Coronary artery (tissue), 2 donors: ENCODE results near the gene CSNK1A1.

Experiments
- DNase-seq: peaks from one replicate; pipeline ENCODE4 v3.0.0-alpha.2; 2017; ENCODE audit warnings: low spot score
- H3K27ac ChIP-seq, 2 donors: fragments of 200-600 bp; sonication (generic); one replicate each; pipeline ENCODE4 v1.5.1; 2016 to 2019
- H3K4me3 ChIP-seq: fragments of 200-600 bp; sonication (generic); 2 replicates; pipeline ENCODE4 v1.5.1; 2016; ENCODE audit warnings: mild to moderate bottlenecking, moderate library complexity
- CTCF ChIP-seq: fragments of 200-600 bp; sonication (generic); IDR thresholded peaks from one replicate; pipeline ENCODE4 v1.5.1; 2019; ENCODE audit warnings: antibody characterized with exemption

The CSNK1A1 gene

GRCh38 chr5:149552553-149553160 is 1.4 kb upstream of the CSNK1A1 start:
- TF ChIP-seq CTCF, result no peak
- Histone ChIP-seq H3K4me3 (no peak overlapping the region), H3K27ac (no peak overlapping the region)
- DNase-seq, result no peak

- Histone ChIP-seq H3K4me3 (peak overlapping the region; percentile 87), H3K27ac (peak overlapping the region; percentile 97 to 100)
- TF ChIP-seq CTCF, result no peak
- no peak for DNase-seq
Observed at GRCh38 chr5:149552038-149552494, 827 bp upstream of the CSNK1A1 start.

- peak overlapping the region; percentile 97 to 100 for H3K27ac ChIP-seq
- TF ChIP-seq CTCF, result no peak
- no peak for DNase-seq
- H3K4me3 ChIP-seq, result peak overlapping the region; percentile 87
Observed at GRCh38 chr5:149550594-149551226, 529 bp downstream of the CSNK1A1 start.

GRCh38 chr5:149550268-149550583 is 1.0 kb downstream of the CSNK1A1 start:
- no peak for TF ChIP-seq CTCF

DNA sequence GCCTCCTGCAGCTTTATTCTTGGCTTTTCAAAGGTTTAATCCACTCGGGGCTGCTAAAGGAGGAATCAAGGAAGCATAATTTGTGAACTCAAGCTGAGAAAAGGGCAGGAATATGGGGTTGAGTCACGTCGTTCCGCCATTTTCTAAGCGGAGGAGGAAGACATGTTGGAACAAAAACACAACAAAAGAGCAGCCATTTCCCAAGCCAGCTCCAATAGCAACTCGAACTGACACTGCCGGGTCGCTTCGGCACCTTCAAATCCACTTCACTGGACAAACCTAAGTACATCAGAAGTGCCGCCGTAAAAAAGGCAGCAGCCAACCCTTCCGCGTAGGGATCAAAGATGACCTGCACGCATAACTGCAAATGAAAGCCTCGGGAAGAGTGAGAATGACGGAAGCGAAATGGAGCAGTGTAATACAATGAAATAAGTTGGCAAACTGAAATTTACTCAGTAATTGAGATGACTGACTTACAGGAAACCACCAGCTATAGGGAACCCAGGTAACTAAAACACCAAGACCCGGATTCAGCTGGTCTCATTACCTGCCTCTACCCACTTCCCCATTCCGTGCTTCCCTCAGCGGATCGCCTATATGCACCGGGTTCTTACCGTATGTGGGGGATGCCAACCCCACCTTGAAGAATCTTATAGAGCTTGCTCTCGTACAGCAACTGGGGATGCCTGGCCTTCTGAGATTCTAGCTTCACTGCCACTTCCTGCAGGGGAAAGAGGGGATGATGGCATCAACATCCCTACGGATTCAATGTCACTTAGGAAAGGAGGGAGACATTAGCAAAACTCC is 1.6 kb downstream of the CSNK1A1 start:
- DNase-seq, result peak; percentile 77
- no peak for TF ChIP-seq CTCF
- peak overlapping the region; percentile 93 to 100 for H3K27ac ChIP-seq
- peak overlapping the region; percentile 87 for H3K4me3 ChIP-seq

More at GRCh38 chr5:149550268-149550583, 1.0 kb downstream of the CSNK1A1 start:
- DNase-seq, result no peak
- peak overlapping the region; percentile 97 to 100 for H3K27ac ChIP-seq
- H3K4me3 ChIP-seq, result peak overlapping the region; percentile 87

DNA sequence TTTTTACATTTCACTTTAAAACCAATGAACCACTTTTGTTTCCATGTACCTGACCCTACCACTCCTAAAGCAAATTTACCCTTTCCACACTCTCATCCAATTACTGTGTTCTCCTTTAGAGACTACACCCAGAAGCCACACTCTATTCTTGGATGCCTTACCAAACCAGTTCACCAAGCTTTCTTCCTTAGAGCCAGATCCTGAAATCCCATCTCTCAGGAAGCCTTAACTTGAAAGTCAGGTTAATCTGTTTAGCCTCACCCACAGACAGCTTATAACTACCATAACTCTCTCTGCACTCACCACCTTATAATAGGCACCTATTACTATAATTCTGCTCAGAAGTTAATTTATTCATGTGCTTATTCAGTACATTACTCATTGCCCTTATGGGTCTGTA is 4.3 kb downstream of the CSNK1A1 start:
- no peak for DNase-seq
- Histone ChIP-seq H3K27ac (peak overlapping the region in 1 of 2 donors; percentile 45), H3K4me3 (peak overlapping the region; percentile 31)
- TF ChIP-seq CTCF, result no peak
